ENCODE measurements around the gene LIN7B.
"Not testable (repeated sequence)": the region's sequence is repeated elsewhere in the genome, so short reads cannot be mapped to it uniquely, and the experiment has no call there.

LIN7B gene

GRCh38 chr19:49146408-49146770 lies 32.2 kb downstream of the LIN7B start:
- not testable (repeated sequence) for FAIRE-seq

- FAIRE-seq, result no peak
These were observed 34.0 kb downstream of the LIN7B start for GRCh38 chr19:49148044-49148682.

- peak; percentile 29 for FAIRE-seq
These were observed 34.8 kb downstream of the LIN7B start for GRCh38 chr19:49148784-49149651.

- FAIRE-seq, result no peak
These were observed 35.5 kb downstream of the LIN7B start for GRCh38 chr19:49149652-49150105.

- FAIRE-seq, result no peak
These were observed 36.2 kb downstream of the LIN7B start for GRCh38 chr19:49150106-49150943.

GRCh38 chr19:49150944-49151243 lies 36.7 kb downstream of the LIN7B start:
- no peak for FAIRE-seq

- no peak for FAIRE-seq
These were observed 37.3 kb downstream of the LIN7B start for GRCh38 chr19:49151267-49152118.

- no peak for FAIRE-seq
These were observed 38.0 kb downstream of the LIN7B start for GRCh38 chr19:49152119-49152550.

GRCh38 chr19:49153167-49153809 lies 39.1 kb downstream of the LIN7B start:
- no peak for FAIRE-seq

GRCh38 chr19:49154279-49154678 lies 40.1 kb downstream of the LIN7B start:
- FAIRE-seq, result no peak

GRCh38 chr19:49155005-49155819 lies 41.0 kb downstream of the LIN7B start, which contains the start of gene HRC:
Gene HRC (minus strand): TSS chr19:49155396. CDS start chr19:49155237, 159 bp downstream.
- FAIRE-seq, result no peak

- no peak for FAIRE-seq
These were observed 41.7 kb downstream of the LIN7B start for GRCh38 chr19:49155820-49156346.

- no peak for FAIRE-seq
These were observed 43.5 kb downstream of the LIN7B start, which contains the start of gene TRPM4 for GRCh38 chr19:49157445-49158224. Gene TRPM4 (plus strand): TSS chr19:49157792. CDS start chr19:49157867, 75 bp downstream.

- no peak for FAIRE-seq
These were observed 46.5 kb downstream of the LIN7B start for GRCh38 chr19:49160450-49161189.

- FAIRE-seq, result no peak
These were observed 47.8 kb downstream of the LIN7B start for GRCh38 chr19:49161987-49162386.

- no peak for FAIRE-seq
These were observed 51.1 kb downstream of the LIN7B start for GRCh38 chr19:49165111-49165750.

- FAIRE-seq, result no peak
These were observed 51.7 kb downstream of the LIN7B start for GRCh38 chr19:49165865-49166301.

- FAIRE-seq, result no peak
These were observed 53.8 kb downstream of the LIN7B start for GRCh38 chr19:49167857-49168409.
